Left kidney (tissue), 8 donors: ENCODE data around the gene TEX19. TPM values are rescaled to one million over a fixed set of nuclear protein-coding genes. Genes with fewer than 3 reads are reported as not detected.

Source experiments
- DNase-seq: peaks from one replicate; pipeline ENCODE4 v3.0.0-alpha.2; 2013
- long read RNA-seq, 8 donors: transcript quantifications; one replicate each; lab custom pipeline, GENCODE V29; 2026
- polyA plus RNA-seq: library from polyadenylated mRNA; unstranded; fragments of 120-200 nt; gene quantifications from one replicate; pipeline ENCODE4 v1.2.1, GENCODE V29; 2013; ENCODE audit not compliant: insufficient read length

TEX19 gene, protein sequence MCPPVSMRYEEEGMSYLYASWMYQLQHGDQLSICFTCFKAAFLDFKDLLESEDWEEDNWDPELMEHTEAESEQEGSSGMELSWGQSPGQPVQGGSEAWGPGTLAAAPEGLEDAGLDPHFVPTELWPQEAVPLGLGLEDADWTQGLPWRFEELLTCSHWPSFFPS
- not detected for polyA plus RNA-seq
- long read RNA-seq, donor 1, result 0 reads
- long read RNA-seq, donor 2, result 0 reads
- long read RNA-seq, donor 3, result 0 reads
- long read RNA-seq, donor 4, result 0 reads
- long read RNA-seq, donor 5, result 0 reads
- long read RNA-seq, donor 6, result 0 reads
- long read RNA-seq, donor 7, result 0 reads
- long read RNA-seq, donor 8, result 0 reads

DNA sequence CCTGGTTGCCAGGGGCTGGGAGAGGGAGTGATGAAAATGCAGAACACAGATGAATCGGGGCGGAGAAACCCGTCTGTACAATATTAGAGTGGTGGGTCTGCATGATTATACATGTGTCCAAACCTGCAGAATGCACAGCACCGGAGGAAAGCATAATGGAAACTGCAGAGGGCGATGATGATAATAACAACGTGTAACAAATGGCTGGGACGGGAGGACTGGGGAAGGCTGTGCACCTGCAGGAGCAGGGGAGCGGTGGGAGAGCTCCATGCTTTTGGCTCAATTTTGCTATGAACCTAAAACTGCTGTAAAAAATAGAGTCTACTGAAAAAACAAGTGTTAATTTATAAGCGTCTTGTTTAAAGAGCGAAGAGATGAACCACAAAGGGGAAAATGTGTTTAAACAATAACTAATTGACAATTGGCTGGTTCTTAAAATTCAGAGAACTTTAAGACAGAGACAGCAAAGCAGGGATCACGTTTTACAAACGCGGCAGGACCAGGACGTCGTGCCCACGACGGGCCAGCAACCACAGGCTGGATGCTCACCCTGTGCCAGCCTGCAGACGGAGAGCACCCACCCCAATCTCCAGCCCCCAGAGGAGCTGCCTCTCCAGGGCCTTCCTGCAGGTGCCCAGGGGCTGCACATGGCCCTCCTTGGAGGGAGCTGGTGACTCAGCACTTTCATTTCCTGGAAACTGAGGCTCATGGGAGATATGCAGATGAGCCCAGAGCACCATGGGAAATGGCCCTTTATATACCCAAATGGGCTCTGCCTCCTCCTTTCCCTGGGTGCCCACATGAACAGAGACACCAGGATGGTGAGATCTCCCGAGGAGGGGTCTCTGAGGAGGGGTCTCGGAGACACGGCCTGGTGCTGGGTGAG lies at the start of gene TEX19:
TSS of gene TEX19 (plus strand) at position 783 of the 886 bp plus-strand sequence. CDS start 2,904 bp downstream, outside the sequence.
- no peak for DNase-seq

DNA sequence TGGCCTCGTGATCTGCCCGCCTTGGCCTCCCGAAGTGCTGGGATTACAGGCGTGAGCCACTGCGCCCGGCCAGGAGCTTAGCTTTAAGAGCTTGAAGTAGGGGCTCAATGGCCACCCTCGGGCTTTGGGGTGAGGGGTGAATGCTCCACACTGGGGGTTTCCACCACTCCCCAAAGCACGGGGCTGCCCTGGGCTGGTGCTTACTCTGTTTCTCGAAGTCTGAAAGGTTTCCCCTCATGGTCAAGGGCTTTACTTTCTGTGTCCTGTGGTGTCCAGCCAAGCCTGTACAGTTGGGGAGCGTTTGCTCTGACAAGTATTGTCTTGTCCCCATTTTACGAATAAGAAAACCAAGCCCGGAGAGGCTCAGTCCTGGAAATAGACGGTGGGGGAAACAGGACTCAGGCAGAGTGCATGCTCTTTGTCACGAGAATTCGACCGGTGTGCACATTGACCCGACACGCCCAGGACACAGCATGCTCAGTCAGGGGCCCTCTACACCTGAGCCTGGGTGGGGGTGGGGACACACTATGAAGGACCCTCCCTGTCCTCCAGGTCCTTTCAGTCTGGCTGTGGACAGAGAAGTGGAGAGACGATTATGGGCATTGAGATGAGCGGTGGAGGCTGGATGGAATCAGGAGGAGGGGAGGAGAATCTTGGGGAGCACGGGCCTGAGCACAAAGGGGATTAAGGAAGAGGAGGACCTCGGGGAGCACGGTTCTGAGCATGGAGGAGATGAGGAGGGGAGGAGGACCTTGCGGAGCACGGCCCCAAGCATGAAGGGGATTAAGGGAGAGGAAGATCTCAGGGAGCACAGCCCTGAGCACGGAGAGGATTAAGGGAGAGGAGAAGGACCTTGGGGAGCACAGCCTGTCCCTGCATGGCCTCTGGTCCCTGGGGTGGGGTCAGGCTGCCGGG lies 49.1 kb upstream of the TEX19 start:
- DNase-seq, result no peak

DNA sequence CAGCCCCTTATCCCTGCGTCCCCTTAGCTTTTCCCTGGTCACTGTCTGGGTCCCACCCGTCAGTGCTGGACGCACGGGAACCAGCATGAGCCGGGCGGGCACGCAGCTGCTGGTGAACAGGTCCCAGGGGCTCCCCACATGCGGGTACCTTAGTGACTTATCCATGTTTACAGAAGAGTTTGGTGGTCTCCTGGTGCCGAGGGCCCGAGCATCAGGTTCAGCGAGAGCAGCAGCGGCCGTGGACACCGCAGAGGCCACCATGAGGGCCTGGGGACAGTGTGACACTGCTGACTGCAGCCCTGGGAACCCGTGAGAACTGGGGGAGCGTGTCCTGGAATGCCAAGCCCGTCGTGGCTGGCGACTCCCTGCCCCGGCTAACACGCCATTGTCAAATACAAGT lies 48.2 kb upstream of the TEX19 start:
- no peak for DNase-seq

DNA sequence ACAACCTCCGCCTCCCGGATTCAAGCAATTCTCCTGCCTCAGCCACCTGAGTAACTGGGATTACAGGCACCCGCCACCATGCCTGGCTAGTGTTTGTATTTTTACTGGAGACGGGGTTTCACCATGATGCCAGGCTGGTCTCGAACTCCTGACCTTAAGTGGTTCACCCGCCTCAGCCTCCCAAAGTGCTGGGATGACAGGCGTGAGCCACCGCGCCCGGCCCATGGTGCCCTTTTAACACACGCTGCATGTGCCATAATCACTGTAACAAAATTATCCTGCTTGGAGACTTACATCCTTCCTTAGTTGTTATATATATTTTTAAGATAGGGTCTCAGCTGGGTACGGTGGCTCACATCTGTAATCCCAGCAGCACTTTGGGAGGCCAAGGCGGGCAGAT lies 47.1 kb upstream of the TEX19 start:
- DNase-seq, result no peak

DNA sequence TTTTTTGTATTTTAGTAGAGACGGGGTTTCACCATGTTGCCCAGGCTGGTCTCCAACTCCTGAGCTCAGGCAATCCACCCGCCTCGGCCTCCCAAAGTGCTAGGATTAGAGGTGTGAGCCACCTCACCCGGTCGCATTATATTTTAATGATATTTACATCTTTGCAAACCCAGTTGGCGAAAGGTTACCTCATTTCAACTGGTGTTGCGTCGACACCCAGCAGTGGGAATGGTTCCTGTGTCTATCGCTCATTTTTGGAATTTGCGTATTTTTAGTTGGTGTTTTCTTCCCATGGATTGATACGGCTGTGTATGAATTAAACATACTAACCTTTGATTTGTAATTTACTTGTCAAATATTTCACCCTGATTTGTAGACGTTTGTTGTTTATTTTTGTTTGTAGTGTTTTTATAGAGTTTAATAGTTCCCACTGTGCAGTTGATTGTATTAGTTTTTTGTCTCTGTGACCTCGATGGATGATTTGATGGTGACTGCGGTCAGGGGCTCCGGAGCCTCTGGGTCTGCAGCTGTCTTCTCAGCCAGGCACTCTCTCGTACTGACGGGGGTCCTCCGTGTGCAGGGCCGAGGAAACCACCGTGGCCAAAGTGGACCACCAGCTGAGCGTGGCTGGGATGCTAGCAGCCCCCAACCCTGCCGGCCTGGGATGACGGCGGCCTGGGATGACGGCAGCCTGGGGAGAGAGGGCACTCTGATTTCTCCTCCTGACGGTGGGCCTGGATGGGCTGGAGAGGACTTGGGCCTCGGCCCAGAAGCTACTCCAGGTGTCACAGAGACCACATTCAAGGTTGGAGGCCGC lies 45.6 kb upstream of the TEX19 start:
- DNase-seq, result no peak

DNA sequence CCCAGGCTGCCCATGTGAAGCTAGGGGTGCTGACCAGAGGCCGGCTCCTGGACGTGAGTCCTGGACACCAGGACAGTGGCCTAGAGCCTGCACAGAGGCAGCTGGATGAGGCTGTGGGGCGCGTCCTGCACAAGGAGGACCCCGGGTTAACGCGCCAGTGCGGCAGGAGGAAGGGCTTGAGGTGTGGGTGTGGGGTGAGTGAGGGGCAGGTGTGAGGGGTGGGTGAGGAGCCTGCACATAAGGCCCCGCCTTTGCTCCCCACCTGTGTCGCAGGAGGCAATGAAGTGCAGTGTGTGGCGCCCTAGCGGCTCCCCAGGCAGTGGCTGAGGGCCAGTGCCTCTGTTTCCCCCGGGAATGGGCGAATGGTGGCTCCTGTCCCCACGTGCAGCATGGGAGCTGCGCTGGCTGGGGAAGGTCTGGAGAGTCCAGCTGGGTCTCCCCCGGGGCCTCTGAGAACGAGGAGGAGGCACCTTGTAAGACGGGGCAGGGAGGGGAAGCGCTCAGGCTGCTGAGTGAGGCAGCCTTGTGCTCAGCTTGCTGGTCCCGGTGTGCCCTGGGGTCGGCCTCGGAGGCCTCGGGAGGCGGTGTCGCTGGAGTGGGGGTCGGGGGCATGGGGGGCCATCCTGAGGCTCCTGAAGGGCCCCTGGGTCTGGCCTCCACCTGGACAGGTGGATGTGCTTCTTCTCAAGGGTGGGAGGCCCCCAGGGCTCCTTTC lies 44.9 kb upstream of the TEX19 start:
- DNase-seq, result no peak

DNA sequence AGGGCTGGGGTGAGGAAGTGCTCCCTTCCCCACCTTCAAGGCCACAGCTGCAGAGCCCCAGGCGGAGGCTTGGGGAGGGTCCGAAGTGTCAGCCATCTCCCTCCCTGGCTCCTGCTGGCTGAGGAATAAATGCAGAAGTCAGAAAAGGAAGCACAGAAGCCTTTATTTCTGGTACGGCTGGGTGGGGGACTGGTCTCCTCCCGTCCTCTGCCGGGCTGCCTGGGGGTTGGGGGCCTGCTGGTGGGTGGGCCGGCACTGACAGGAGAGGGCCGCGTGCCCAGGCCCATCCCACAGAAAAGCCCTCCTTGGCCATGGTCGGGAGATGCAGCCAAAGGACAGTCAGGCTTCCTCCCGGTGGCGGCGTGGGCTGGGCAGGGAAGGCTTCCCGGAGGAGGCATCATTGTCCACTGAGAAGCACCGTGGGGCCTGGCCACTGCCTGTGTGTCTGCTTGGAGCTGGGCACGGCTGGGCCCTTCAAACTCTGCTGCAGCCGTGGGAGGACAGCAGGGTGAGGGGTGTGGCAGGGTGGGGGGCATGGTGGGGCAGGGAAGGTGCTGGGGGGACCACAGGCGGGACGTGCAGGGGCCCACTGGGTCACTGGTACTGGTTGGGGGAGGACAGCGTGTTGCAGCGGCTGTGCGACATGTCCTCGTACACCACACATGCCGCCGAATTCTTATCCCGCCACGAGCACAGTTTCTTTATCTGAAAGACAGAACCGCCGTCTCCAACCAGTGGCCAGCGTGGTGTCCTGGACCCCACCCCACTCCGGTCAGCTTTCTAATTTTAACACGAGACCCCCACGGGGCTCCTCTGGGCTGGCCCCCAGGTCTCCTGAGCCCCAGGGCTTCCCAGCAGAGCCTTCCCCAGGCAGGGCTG lies 44.1 kb upstream of the TEX19 start:
- no peak for DNase-seq

DNA sequence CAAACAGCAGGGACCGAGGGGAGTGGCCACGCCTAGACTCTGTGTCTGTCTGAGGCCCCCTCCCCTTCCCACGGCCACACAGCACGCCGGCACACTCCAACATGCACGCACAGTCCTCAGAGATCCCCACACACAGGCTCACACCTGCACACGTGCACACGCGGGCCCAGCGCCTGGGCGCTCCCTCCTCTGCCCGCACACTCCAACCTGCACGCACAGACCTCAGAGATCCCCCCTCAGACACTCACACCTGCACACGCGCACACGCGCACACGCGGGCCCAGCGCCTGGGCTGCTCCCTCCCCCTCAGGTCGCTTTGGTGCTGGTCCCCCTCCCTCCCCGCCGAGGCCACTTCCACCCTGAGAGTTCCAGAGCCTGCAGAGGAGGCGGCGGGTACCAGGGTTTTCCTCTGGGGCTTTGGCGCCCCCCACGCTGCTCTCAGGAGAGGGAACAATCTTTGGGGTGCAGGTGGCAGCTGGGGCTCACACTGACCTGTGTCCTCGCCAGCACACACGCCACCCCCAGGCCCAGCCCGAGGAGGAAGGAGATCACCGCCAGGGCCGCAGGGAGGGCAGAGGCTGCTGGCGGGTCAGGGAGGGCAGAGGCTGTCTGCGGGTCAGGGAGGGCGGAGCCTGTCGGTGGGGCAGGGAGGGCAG lies 43.2 kb upstream of the TEX19 start:
- DNase-seq, result no peak

DNA sequence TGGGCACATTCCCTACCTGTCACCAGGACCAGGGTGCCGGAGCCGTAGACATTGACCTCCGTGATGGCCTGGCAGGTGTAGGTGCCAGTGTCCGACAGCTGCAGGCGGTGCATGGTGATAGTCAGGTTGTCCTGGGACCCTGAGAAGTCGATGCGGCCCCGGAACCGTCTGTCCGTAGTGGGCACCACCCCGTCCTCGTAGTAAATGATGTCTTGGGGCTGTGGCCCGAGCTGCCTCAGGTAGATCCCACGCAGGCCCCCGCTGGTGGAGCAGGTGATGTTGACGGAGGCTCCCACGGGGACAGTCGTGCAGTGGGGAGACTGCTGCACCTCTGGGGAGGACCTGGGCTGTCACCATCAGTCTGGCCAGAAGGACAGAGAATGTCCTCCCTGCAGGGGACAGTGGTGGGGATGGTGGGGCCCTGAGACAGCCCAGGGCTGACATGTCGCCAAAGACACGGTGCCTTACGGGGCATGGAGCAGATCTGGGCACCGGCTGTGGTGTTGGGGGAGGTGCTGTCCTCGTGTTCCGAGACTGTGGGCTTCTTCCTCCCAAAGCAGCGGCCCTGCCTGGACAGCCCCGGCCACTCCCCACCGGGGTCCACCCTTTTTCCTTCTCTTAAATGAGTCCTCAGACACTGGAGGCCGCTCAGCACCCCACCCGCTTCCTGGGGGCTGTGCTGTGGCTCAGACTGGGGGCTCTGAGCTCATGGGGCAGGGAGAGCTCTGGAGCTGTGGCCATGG lies 42.2 kb upstream of the TEX19 start:
- no peak for DNase-seq

DNA sequence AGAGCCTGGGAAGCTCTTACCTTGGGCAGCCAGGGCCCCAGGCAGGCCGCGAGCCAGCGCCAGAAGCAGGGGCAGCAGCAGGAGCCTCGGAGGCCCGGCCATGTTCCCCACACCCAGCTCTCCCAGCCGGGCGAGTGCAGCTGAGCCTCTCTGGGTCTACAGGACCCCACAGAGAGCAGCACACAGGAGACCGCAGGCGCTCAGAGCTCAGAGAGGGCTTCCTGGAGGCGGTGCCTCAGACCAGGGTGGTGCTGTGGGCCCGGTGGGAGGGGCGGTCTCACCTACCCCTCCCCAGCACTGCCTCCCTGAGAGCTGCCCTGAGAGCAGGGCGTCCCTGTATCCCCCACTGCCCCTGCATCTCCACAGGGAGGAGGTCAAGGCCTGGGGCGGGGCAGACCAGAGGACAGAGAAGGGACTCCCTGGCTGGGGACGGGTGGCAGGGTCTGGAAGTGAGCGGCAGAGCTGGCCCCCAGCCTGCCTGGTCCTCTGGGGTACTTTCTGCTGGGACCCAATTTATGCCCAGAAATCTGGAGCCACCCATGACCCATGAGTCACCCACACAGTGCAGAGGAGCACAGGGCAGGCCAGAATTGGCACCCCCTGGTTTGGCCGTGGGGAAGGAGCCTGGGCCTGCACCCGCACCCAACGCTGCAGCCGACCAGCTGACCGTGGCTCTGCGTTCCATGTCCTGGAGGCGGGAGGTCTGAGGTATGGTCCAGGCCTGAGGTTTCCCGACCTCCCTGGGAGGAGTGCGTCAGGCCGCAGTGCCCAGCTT lies 41.5 kb upstream of the TEX19 start, which contains the start of gene CD7:
TSS of gene CD7 (minus strand) at position 215 of the 775 bp plus-strand sequence. CDS start at position 102, 113 bp downstream.
- no peak for DNase-seq

DNA sequence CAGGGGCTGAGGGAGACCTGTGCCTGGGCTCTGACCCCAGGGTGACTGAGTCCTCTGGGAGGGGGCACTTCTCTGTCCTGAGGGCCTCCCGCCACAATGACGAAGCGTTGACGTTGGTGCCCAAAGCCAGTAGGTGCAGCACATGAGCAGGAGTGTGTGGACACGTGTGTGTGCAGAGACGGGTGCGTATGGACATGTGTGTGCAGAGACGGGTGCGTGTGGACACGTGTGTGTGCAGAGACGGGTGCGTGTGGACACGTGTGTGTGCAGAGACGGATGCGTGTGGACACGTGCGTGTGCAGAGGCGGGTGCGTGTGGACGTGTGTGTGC lies 40.9 kb upstream of the TEX19 start:
- DNase-seq, result no peak

DNA sequence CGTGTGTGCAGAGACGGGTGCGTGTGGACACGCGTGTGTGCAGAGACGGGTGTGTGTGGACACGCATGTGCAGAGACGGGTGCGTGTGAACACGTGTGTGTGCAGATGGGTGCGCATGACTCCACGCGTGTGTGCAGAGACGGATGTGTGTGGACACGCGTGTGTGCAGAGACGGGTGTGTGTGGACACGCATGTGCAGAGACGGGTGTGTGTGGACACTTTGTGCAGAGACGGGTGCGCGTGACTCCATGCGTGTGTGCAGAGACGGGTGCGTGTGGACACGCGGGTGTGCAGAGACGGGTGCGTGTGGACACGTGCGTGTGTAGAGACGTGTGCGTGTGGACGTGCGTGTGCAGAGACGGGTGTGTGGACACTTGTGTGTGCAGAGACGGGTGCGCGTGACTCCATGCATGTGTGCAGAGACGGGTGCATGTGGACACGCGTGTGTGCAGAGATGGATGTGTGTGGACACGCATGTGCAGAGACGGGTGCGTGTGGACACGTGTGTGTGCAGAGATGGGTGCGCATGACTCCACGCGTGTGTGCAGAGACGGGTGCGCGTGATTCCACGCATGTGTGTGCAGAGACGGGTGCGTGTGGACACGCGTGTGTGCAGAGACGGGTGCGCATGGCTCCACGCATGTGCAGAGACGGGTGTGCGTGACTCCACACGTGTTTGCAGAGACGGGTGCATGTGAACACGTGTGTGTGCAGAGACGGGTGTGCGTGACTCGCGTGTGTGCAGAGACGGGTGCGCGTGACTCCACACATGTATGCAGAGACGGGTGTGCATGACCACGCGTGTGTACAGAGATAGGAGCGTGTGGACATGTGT lies 40.1 kb upstream of the TEX19 start:
- no peak for DNase-seq

DNA sequence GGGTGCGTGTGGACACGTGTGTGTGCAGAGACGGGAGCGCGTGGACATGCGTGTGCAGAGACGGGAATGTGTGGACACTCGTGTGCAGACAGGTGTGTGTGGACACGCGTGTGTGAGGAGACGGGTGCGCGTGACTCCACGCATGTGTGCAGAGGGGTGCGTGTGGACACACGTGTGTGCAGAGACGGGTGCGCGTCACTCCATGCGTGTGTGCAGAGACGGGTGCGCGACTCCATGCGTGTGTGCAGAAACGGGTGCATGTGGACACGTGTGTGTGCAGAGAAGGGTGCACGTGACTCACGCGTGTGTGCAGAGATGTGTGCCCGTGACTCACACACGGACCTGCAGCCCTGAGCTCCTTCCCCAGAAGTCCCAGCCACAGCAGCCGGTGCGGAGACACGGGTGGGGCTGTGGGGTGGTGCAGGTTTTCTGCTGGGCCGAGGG lies 39.4 kb upstream of the TEX19 start:
- DNase-seq, result no peak

DNA sequence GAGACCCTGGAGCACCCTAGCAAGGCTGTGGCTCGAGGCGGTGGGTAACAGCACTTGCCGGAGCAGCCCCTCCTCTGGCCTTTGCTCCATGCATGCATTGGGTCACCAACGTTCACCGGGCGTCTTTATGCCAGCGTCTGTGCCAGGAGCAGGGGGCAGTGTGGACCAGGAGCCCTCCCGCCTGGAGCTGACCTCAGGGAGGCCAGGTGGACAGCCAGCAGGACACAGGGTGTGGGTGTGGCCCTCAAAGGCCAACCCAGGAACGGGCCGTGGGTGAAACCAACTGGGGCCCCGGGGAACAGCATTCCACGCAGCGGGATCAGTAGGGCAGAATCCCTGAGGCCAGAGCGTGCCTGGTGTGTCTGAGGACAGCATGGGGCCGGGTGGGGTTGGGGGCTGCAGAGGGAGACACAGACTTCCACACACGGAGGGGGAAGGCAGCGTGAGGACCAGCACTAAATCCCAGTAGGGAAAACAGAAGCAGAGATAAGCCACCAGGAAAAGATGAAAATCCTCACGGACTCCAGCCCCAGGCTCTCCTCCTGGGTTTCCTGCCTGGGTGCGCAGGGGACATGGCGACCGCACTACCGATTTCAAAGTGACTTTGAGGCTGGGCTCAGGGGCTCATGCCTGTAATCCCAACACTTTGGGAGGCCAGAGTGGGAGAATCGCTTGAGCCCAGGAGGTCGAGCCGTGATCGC lies 38.8 kb upstream of the TEX19 start:
- no peak for DNase-seq
